ENCODE measurements around the gene ITGA2.

ITGA2 gene

GRCh38 chr5:52948418-52949076 is 40.6 kb upstream of the ITGA2 start:
- TF ChIP-seq CTCF (IDR thresholded peaks at IDR 0.05; ENCODE audit: control extremely low read depth, extremely low read depth, low read depth, missing control alignments), result peak; percentile 72
- POLR2A ChIA-PET, result no interaction called here
- CTCF ChIA-PET, result interaction anchor here (0.6 to 6.0 kb wide), 41 partner anchors 9 to 1295 kb away, joined by 3 to 112 read pairs (median 4); partner anchors contain the start of gene MOCS2
- DNase-seq (ENCODE audit: extremely low spot score), result peak; percentile 59

GRCh38 chr5:52950686-52951085 is 38.5 kb upstream of the ITGA2 start:
- no peak for DNase-seq (ENCODE audit: extremely low spot score)
- no peak for TF ChIP-seq CTCF (IDR thresholded peaks at IDR 0.05; ENCODE audit: control extremely low read depth, extremely low read depth, low read depth, missing control alignments)
- CTCF ChIA-PET, result interaction anchor here (1.6 to 6.0 kb wide), 4 partner anchors 11 to 155 kb away, joined by 3 to 112 read pairs (median 35); no protein-coding TSS in a partner anchor
- POLR2A ChIA-PET, result no interaction called here

GRCh38 chr5:52952483-52952882 is 36.7 kb upstream of the ITGA2 start:
- ChIA-PET CTCF (interaction anchor here (1.0 to 3.1 kb wide), 3 partner anchors 11 to 144 kb away, joined by 3 to 11 read pairs (median 4); no protein-coding TSS in a partner anchor), POLR2A (no interaction called here)
- no peak for TF ChIP-seq CTCF (IDR thresholded peaks at IDR 0.05; ENCODE audit: control extremely low read depth, extremely low read depth, low read depth, missing control alignments)
- DNase-seq (ENCODE audit: extremely low spot score), result no peak

GRCh38 chr5:52956014-52956413 is 33.1 kb upstream of the ITGA2 start:
- DNase-seq (ENCODE audit: extremely low spot score), result no peak
- no peak for TF ChIP-seq CTCF (IDR thresholded peaks at IDR 0.05; ENCODE audit: control extremely low read depth, extremely low read depth, low read depth, missing control alignments)
- ChIA-PET CTCF (interaction anchor here (1.1 kb wide), 1 partner anchor 142 kb away, joined by 3 read pairs; no protein-coding TSS in a partner anchor), POLR2A (no interaction called here)

GRCh38 chr5:52956915-52957747 is 32.0 kb upstream of the ITGA2 start:
- POLR2A ChIA-PET, result no interaction called here
- CTCF ChIA-PET, result interaction anchor here (1.1 to 2.5 kb wide), 2 partner anchors 8 to 141 kb away, joined by 3 to 9 read pairs; no protein-coding TSS in a partner anchor
- DNase-seq (ENCODE audit: extremely low spot score), result no peak
- TF ChIP-seq CTCF (IDR thresholded peaks at IDR 0.05; ENCODE audit: control extremely low read depth, extremely low read depth, low read depth, missing control alignments), result no peak

GRCh38 chr5:52961274-52961681 is 27.9 kb upstream of the ITGA2 start:
- no peak for TF ChIP-seq CTCF (IDR thresholded peaks at IDR 0.05; ENCODE audit: control extremely low read depth, extremely low read depth, low read depth, missing control alignments)
- POLR2A ChIA-PET, result no interaction called here
- CTCF ChIA-PET, result interaction anchor here (0.8 to 4.8 kb wide), 3 partner anchors 10 to 24 kb away, joined by 3 to 27 read pairs (median 3); no protein-coding TSS in a partner anchor
- no peak for DNase-seq (ENCODE audit: extremely low spot score)
